Esophagus muscularis mucosa (tissue), 4 donors: ENCODE measurements around the gene SERINC5. TPM values are rescaled to one million over a fixed set of nuclear protein-coding genes. Genes with fewer than 3 reads are reported as not detected.
A peak's percentile ranks its signal among the peaks of the same experiment; 100 is the strongest.
"Not testable (repeated sequence)": the region's sequence is repeated elsewhere in the genome, so short reads cannot be mapped to it uniquely, and the experiment has no call there.

Source experiments
- DNase-seq: peaks from one replicate; pipeline ENCODE4 v3.0.0-alpha.2; 2017; ENCODE audit errors: extremely low spot score
- H3K27ac ChIP-seq, 4 donors: fragments of 200-600 bp; sonication (generic); replicated peaks in 1 of 4; 1 replicate in 3 of 4; 2 replicates in 1 of 4; pipeline ENCODE4 v1.5.1; 2016 to 2019; ENCODE audit warnings: mild to moderate bottlenecking in 1 of 4
- H3K27me3 ChIP-seq, 4 donors: fragments of 200-600 bp; sonication (generic); one replicate each; pipeline versions ENCODE4 v1.5.1 to v1.6.0; 2016 to 2019
- H3K36me3 ChIP-seq, 4 donors: fragments of 200-600 bp; sonication (generic); one replicate each; pipeline ENCODE4 v1.5.1; 2016 to 2019
- H3K4me1 ChIP-seq, 4 donors: fragments of 200-600 bp; sonication (generic); one replicate each; pipeline ENCODE4 v1.5.1; 2016 to 2019
- H3K4me3 ChIP-seq, 4 donors: fragments of 200-600 bp; sonication (generic); 1 replicate in 2 of 4; 2 replicates in 2 of 4; pipeline ENCODE4 v1.5.1; 2016 to 2019; ENCODE audit warnings: mild to moderate bottlenecking in 4 of 4, moderate library complexity in 1 of 4
- H3K9me3 ChIP-seq, 4 donors: fragments of 200-600 bp; sonication (generic); 1 replicate in 3 of 4; 2 replicates in 1 of 4; pipeline ENCODE4 v1.5.1; 2016 to 2019
- EP300 ChIP-seq: sonication (generic); formaldehyde crosslinking; IDR thresholded peaks from one replicate; pipeline ENCODE4 v1.6.1; 2017; ENCODE audit warnings: antibody characterized with exemption
- POLR2A ChIP-seq: fragments of 450-650 bp; IDR thresholded peaks from one replicate; pipeline ENCODE4 v1.6.1; 2017; ENCODE audit warnings: antibody characterized with exemption, moderate library complexity, mild to moderate bottlenecking, low read depth
- POLR2AphosphoS5 ChIP-seq, 2 donors: sonication (generic); formaldehyde crosslinking; IDR thresholded peaks; one replicate each; pipeline ENCODE4 v1.6.1; 2017; ENCODE audit warnings: antibody characterized with exemption in 2 of 2
- WGBS: methylation state at CpG from one replicate; pipeline ENCODE4 v1.1.5; 2018; 5-methylcytosine and 5-hydroxymethylcytosine counted together
- intact Hi-C: fragments of 100-400 bp; cut with DNase I; formaldehyde crosslinking; loops from one replicate; pipeline ENCODE4 v1.15.1; 2023
- total RNA-seq, 4 donors: library from RNA; depleted of rRNA; stranded (reverse); fragments of >200 nt; gene quantifications; one replicate each; pipeline versions ENCODE4 v1.1.0 to v1.2.1, GENCODE V29; 2016
- TF ChIP-seq, protein P1 (sequence below), 3 experiments: fragments of 200-600 bp in 2 of 3; fragments of 450-650 bp in 1 of 3; sonication (generic) in 2 of 3; IDR thresholded peaks; one replicate each; pipeline ENCODE4 v1.5.1; 2017 to 2019; ENCODE audit warnings: antibody characterized with exemption in 3 of 3, mild to moderate bottlenecking in 2 of 3, moderate library complexity in 1 of 3

The SERINC5 gene
- total RNA-seq, 4 donors from 2014 or later: 5.8 to 9.1 (median 8.3) TPM

GRCh38 chr5:80189701-80190100 lies 66.1 kb downstream of the SERINC5 start:
- Histone ChIP-seq H3K4me1 (peaks cover 44 to 49% (median 47%) of the 10 kb centered on the region in 4 donors), H3K9me3 (no peaks in the 10 kb centered on the region), H3K4me3 (no peak overlapping the region), H3K27ac (peak overlapping the region in 1 of 4 donors; percentile 11), H3K27me3 (no peaks in the 10 kb centered on the region), H3K36me3 (no peaks in the 10 kb centered on the region)
- TF ChIP-seq POLR2AphosphoS5 (IDR thresholded peaks at IDR 0.05) (no peak), POLR2A (no peak), EP300 (no peak)
- TF ChIP-seq, protein P1, sequence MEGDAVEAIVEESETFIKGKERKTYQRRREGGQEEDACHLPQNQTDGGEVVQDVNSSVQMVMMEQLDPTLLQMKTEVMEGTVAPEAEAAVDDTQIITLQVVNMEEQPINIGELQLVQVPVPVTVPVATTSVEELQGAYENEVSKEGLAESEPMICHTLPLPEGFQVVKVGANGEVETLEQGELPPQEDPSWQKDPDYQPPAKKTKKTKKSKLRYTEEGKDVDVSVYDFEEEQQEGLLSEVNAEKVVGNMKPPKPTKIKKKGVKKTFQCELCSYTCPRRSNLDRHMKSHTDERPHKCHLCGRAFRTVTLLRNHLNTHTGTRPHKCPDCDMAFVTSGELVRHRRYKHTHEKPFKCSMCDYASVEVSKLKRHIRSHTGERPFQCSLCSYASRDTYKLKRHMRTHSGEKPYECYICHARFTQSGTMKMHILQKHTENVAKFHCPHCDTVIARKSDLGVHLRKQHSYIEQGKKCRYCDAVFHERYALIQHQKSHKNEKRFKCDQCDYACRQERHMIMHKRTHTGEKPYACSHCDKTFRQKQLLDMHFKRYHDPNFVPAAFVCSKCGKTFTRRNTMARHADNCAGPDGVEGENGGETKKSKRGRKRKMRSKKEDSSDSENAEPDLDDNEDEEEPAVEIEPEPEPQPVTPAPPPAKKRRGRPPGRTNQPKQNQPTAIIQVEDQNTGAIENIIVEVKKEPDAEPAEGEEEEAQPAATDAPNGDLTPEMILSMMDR (IDR thresholded peaks at IDR 0.05): no peak
- DNase-seq: no peak
- intact Hi-C loops: loop anchor here (5.0 kb wide), 1 partner anchor 63 kb away; no protein-coding TSS in a partner anchor
- WGBS: 96% methylated on average over 2 of the region's 3 CpGs

- intact Hi-C loops: no loop called here
- TF ChIP-seq POLR2A (no peak), POLR2AphosphoS5 (IDR thresholded peaks at IDR 0.05) (no peak)
- DNase-seq: no peak
- peak overlapping the region in 1 of 4 donors; percentile 11 for H3K27ac ChIP-seq
- H3K27me3 ChIP-seq: no peaks in the 10 kb centered on the region
- H3K36me3 ChIP-seq: no peaks in the 10 kb centered on the region
- H3K9me3 ChIP-seq: no peaks in the 10 kb centered on the region
- peaks cover 39 to 47% (median 42%) of the 10 kb centered on the region in 4 donors for H3K4me1 ChIP-seq
- 68% methylated on average over 8 of the region's 8 CpGs for WGBS
- H3K4me3 ChIP-seq: peak overlapping the region in 1 of 4 donors; percentile 12
Measured at GRCh38 chr5:80189201-80189600, 66.6 kb downstream of the SERINC5 start.

DNA sequence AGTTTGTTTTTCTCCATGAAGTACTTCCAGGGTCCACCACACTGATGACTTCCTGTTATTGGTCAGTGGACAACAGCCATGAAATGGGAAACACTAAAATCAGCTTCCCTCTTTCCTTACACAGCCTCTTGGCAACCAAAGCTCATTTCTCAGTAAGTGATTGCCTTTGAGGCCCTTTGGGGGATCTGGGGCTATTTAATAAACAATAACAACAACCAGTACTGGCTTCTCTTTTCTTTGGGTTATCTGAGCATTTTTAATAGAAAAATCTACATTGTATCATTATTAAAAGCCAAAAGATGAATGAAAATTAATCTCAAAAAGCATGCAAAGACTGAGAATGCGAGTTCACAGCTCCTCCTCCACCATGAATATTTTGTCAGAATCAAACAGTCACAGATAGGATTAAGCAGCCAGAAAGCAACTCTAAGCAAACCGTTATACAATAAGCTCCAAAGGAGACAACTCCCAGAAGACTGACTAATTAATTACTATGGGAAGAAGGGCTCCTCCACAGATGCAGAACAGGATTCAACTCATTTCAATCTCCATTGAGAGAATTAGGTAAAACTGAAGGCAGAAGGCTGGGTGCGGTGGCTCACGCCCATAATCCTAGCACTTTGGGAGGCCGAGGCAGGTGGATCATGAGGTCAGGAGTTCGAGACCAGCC lies 68.3 kb downstream of the SERINC5 start:
- intact Hi-C loops: no loop called here
- Histone ChIP-seq H3K4me3 (no peak overlapping the region), H3K27me3 (no peaks in the 10 kb centered on the region), H3K36me3 (no peaks in the 10 kb centered on the region), H3K9me3 (no peaks in the 10 kb centered on the region), H3K4me1 (peaks cover 25 to 33% (median 28%) of the 10 kb centered on the region in 4 donors), H3K27ac (no peak overlapping the region)
- no peak for TF ChIP-seq POLR2AphosphoS5 (IDR thresholded peaks at IDR 0.05)
- no peak for TF ChIP-seq POLR2A
- 87% methylated on average over 5 of the region's 6 CpGs for WGBS
- no peak for DNase-seq

DNA sequence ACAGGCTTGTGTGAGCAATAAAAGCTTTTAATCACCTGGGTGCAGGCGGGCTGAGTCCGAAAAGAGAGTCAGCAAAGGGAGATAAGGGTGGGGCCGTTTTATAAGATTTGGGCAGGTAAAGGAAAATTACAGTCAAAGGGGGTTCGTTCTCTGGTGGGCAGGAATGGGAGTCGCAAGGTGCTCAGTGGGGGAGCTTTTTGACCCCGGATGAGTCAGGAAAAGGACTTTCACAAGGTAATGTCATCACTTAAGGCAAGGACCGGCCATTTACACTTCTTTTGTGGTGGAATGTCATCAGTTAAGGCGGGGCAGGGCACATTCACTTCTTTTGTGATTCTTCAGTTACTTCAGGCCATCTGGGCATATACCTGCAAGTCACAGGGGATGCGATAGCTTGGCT lies 70.3 kb downstream of the SERINC5 start:
- H3K4me3 ChIP-seq, DNase-seq, H3K36me3 ChIP-seq, H3K9me3 ChIP-seq, H3K27me3 ChIP-seq, intact Hi-C loops, H3K27ac ChIP-seq: not testable (repeated sequence)
- 89% methylated on average over 9 of the region's 9 CpGs for WGBS
- H3K4me1 ChIP-seq: peaks cover 8 to 21% (median 14%) of the 10 kb centered on the region in 4 donors

DNA sequence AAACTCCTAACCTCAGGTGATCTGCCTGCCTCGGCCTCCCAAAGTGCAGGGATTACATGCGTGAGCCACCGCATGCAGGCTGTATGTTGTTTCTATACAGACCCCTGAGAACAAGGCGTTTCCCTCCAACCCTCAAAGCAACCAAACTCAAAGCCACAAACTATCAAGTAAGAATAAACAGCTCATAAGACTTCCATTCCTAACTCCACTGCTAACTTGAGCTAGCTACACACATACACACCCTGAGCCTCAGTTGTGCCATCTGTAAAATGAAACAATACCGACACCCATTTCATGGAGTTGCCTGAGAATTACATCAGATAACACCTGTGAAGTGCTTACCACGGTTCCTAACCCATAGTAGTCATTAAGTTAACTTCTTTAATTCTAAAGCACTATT lies 70.8 kb downstream of the SERINC5 start:
- DNase-seq: no peak
- intact Hi-C loops: no loop called here
- TF ChIP-seq POLR2A: no peak
- no peak for TF ChIP-seq EP300
- TF ChIP-seq, protein P1 (IDR thresholded peaks at IDR 0.05): no peak
- TF ChIP-seq POLR2AphosphoS5 (IDR thresholded peaks at IDR 0.05): no peak
- H3K36me3 ChIP-seq: no peaks in the 10 kb centered on the region
- H3K9me3 ChIP-seq: no peaks in the 10 kb centered on the region
- H3K4me1 ChIP-seq: peaks cover 6 to 21% (median 13%) of the 10 kb centered on the region in 4 donors
- no peak overlapping the region for H3K27ac ChIP-seq
- no peak overlapping the region for H3K4me3 ChIP-seq
- WGBS: 98% methylated on average over 6 of the region's 6 CpGs
- H3K27me3 ChIP-seq: no peaks in the 10 kb centered on the region

DNA sequence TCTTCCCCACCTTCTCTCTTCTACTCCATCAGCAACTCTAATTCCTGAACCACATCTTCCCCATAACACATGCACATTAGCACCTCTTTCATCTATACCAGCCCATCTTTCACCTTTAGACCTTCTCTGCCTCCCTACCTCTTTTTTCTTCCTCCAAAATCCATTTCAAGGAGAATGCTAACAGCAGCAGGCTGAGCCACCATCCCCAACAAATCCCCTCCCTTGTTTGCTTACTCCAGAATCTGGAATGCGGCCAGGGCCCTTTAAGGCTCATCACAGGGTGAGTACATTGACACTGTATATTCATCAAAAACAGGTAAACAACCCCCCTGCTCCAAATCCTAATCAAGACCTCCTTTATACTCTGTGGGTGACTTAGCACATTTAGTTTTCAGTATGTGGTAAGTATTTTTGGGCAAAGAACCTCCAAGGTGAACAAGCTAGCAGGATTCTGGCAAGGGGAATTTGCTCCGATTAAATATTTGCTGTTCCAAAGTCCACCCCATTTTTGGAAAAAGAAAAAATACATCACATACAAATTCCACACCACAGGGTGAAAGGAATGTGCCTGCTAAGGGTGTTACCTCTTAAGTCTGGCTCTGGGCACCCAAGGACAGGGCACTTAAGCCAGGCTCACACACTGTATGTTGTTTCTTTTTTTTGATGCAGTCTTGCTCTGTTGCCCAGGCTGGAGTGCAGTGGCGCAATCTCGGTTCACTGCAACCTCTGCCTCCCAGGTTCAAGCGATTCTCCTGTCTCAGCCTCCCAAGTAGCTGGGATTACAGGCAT lies 71.4 kb downstream of the SERINC5 start:
- Histone ChIP-seq H3K36me3 (no peaks in the 10 kb centered on the region), H3K4me1 (peaks cover 6 to 21% (median 13%) of the 10 kb centered on the region in 4 donors), H3K9me3 (no peaks in the 10 kb centered on the region), H3K27me3 (no peaks in the 10 kb centered on the region), H3K27ac (no peak overlapping the region), H3K4me3 (no peak overlapping the region)
- intact Hi-C loops: no loop called here
- TF ChIP-seq, protein P1 (IDR thresholded peaks at IDR 0.05): no peak
- TF ChIP-seq POLR2AphosphoS5 (IDR thresholded peaks at IDR 0.05) (no peak), POLR2A (no peak), EP300 (no peak)
- no peak for DNase-seq
- 89% methylated on average over 5 of the region's 5 CpGs for WGBS

DNA sequence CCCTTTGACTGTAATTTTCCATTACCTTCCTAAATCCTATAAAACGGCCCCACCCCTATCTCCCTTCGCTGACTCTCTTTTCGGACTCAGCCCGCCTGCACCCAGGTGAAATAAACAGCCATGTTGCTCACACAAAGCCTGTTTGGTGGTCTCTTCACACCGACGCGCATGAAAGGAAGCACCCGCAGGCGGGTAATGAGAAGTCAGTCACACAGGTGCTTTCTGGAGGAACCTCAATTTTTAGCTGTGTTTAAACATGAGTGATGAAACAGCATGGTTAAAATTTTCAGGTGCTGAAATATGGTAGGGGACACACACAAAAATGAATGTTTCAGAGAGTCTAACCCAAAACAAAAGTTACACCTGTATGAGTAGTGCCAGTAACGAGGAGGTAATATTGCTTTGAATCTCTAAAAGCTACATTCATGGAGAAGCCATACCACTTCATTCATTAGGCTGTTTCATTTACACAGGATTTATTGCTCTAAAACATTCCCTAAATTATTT lies 72.1 kb downstream of the SERINC5 start:
- H3K4me1 ChIP-seq: peaks cover 6 to 21% (median 13%) of the 10 kb centered on the region in 4 donors
- H3K27ac ChIP-seq, intact Hi-C loops, H3K27me3 ChIP-seq, H3K4me3 ChIP-seq, DNase-seq, H3K36me3 ChIP-seq, H3K9me3 ChIP-seq: not testable (repeated sequence)
- 81% methylated on average over 10 of the region's 10 CpGs for WGBS
